Esophagus muscularis mucosa (tissue), 4 donors: Measurements from ENCODE around the gene LBP. TPM values are rescaled to one million over a fixed set of nuclear protein-coding genes. Genes with fewer than 3 reads are reported as not detected.

ENCODE experiments used
- DNase-seq: peaks from one replicate; pipeline ENCODE4 v3.0.0-alpha.2; 2017; ENCODE audit errors: extremely low spot score
- H3K27ac ChIP-seq, 4 donors: fragments of 200-600 bp; sonication (generic); replicated peaks in 1 of 4; 1 replicate in 3 of 4; 2 replicates in 1 of 4; pipeline ENCODE4 v1.5.1; 2016 to 2019; ENCODE audit warnings: mild to moderate bottlenecking in 1 of 4
- H3K27me3 ChIP-seq, 4 donors: fragments of 200-600 bp; sonication (generic); one replicate each; pipeline versions ENCODE4 v1.5.1 to v1.6.0; 2016 to 2019
- H3K36me3 ChIP-seq, 4 donors: fragments of 200-600 bp; sonication (generic); one replicate each; pipeline ENCODE4 v1.5.1; 2016 to 2019
- H3K4me1 ChIP-seq, 4 donors: fragments of 200-600 bp; sonication (generic); one replicate each; pipeline ENCODE4 v1.5.1; 2016 to 2019
- H3K4me3 ChIP-seq, 4 donors: fragments of 200-600 bp; sonication (generic); 1 replicate in 2 of 4; 2 replicates in 2 of 4; pipeline ENCODE4 v1.5.1; 2016 to 2019; ENCODE audit warnings: mild to moderate bottlenecking in 4 of 4, moderate library complexity in 1 of 4
- H3K9me3 ChIP-seq, 4 donors: fragments of 200-600 bp; sonication (generic); 1 replicate in 3 of 4; 2 replicates in 1 of 4; pipeline ENCODE4 v1.5.1; 2016 to 2019
- CTCF ChIP-seq, 3 experiments: fragments of 200-600 bp in 2 of 3; fragments of 450-650 bp in 1 of 3; sonication (generic) in 2 of 3; IDR thresholded peaks; one replicate each; pipeline ENCODE4 v1.5.1; 2017 to 2019; ENCODE audit warnings: antibody characterized with exemption in 3 of 3, mild to moderate bottlenecking in 2 of 3, moderate library complexity in 1 of 3
- EP300 ChIP-seq: sonication (generic); formaldehyde crosslinking; IDR thresholded peaks from one replicate; pipeline ENCODE4 v1.6.1; 2017; ENCODE audit warnings: antibody characterized with exemption
- POLR2A ChIP-seq: fragments of 450-650 bp; IDR thresholded peaks from one replicate; pipeline ENCODE4 v1.6.1; 2017; ENCODE audit warnings: antibody characterized with exemption, moderate library complexity, mild to moderate bottlenecking, low read depth
- POLR2AphosphoS5 ChIP-seq, 2 donors: sonication (generic); formaldehyde crosslinking; IDR thresholded peaks; one replicate each; pipeline ENCODE4 v1.6.1; 2017; ENCODE audit warnings: antibody characterized with exemption in 2 of 2
- WGBS: methylation state at CpG from one replicate; pipeline ENCODE4 v1.1.5; 2018; 5-methylcytosine and 5-hydroxymethylcytosine counted together
- intact Hi-C: fragments of 100-400 bp; cut with DNase I; formaldehyde crosslinking; loops from one replicate; pipeline ENCODE4 v1.15.1; 2023
- total RNA-seq, 4 donors: library from RNA; depleted of rRNA; stranded (reverse); fragments of >200 nt; gene quantifications; one replicate each; pipeline versions ENCODE4 v1.1.0 to v1.2.1, GENCODE V29; 2016

LBP gene
- total RNA-seq, 4 donors from 2014 or later, result 0.13 to 0.33 TPM; not detected in 2

- no peak for DNase-seq
- TF ChIP-seq POLR2AphosphoS5 (IDR thresholded peaks at IDR 0.05) (no peak), EP300 (no peak), POLR2A (no peak), CTCF (IDR thresholded peaks at IDR 0.05) (no peak)
- Histone ChIP-seq H3K4me1 (peaks cover 0 to under 1% (median 0%) of the 10 kb centered on the region in 4 donors), H3K27me3 (no peaks in the 10 kb centered on the region), H3K4me3 (no peak overlapping the region), H3K27ac (no peak overlapping the region), H3K36me3 (peaks cover 0 to 73% (median 15%) of the 10 kb centered on the region in 4 donors), H3K9me3 (no peaks in the 10 kb centered on the region)
- intact Hi-C loops, result no loop called here
- 85% methylated on average over 6 of the region's 9 CpGs for WGBS
These were observed 66.7 kb downstream of the LBP start for GRCh38 chr20:38412877-38413577.

DNA sequence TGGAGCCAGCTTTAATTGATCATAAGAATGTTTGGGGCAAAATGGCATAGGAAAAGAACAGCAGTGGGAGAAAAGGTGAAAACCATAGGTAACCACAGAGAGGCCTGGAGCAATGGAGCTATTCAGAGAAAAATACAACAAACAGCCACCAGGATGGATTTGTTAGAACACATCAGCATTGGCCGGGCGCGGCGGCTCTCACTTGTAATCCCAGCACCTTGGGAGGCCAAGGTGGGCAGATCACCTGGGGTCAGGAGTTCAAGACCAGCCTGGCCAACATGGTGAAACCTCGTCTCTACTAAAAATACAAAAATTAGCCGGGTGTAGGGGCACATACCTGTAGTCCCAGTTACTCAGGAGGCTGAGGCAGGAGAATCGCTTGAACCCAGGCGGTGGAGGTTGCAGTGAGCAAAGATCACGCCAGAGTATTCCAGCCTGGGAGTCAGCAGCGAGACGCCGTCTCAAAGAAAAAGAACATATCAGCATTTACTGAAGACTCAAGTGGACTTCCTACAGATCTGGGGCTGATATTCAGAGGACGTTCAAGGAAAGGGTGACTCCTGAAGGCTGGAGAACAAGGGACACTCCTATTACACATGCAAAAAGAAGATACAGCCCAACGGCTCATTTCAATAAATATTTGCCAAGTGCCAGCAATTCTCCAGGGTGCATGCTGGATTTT lies 68.6 kb downstream of the LBP start:
- WGBS, result 92% methylated on average over 14 of the region's 14 CpGs
- Histone ChIP-seq H3K27ac (no peak overlapping the region), H3K9me3 (no peaks in the 10 kb centered on the region), H3K4me1 (peaks cover 5 to 9% (median 6%) of the 10 kb centered on the region in 4 donors), H3K4me3 (no peak overlapping the region), H3K36me3 (peaks cover 8 to 91% (median 29%) of the 10 kb centered on the region in 4 donors), H3K27me3 (no peaks in the 10 kb centered on the region)
- no peak for DNase-seq
- intact Hi-C loops, result no loop called here
- TF ChIP-seq CTCF (IDR thresholded peaks at IDR 0.05), result no peak
- TF ChIP-seq POLR2AphosphoS5 (IDR thresholded peaks at IDR 0.05), result no peak
- no peak for TF ChIP-seq EP300
- no peak for TF ChIP-seq POLR2A

- DNase-seq, result no peak
- Histone ChIP-seq H3K36me3 (peaks cover 38 to 95% (median 57%) of the 10 kb centered on the region in 4 donors), H3K4me3 (no peak overlapping the region), H3K9me3 (no peaks in the 10 kb centered on the region), H3K27ac (no peak overlapping the region), H3K27me3 (no peaks in the 10 kb centered on the region), H3K4me1 (peaks cover 5 to 9% (median 6%) of the 10 kb centered on the region in 4 donors)
- TF ChIP-seq EP300 (no peak), POLR2A (no peak)
- WGBS, result 64% methylated on average over 3 of the region's 4 CpGs
- intact Hi-C loops, result no loop called here
These were observed 72.4 kb downstream of the LBP start for GRCh38 chr20:38418509-38419204.

DNA sequence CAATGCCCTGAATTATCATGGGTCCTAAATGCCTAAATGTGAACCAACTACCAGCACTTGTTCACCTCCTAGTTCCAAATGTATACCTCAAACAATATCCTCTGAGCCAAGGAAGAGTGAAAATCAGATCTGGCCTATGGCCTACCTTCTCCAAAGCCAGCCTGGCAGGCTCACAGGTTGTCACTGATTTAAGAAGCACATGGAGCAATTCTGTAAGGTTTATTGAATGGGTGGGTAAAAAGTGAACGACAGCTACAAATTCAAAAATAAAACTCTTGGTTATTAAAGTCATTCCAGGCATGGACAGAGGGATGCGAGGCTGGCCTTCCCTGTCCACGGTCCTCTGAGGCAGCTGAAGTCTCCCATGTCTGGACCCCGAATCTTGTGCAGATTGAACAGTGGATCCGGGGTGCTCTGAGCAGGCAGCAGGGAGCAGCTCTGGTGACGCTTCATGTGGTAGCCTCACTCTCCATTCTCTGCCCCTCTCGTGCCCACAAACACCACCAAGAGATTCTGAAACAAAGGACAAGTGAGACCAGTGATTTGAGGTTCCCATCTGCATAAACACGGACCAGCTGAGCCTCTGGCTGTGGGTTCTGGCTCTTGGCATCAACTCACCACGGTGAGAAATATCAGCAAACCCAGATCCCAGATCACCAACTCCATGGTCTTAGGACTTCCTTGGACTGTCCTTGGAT lies 74.3 kb downstream of the LBP start:
- TF ChIP-seq CTCF (IDR thresholded peaks at IDR 0.05) (no peak), POLR2A (no peak), POLR2AphosphoS5 (IDR thresholded peaks at IDR 0.05) (no peak), EP300 (no peak)
- peaks cover 5 to 9% (median 6%) of the 10 kb centered on the region in 4 donors for H3K4me1 ChIP-seq
- no peaks in the 10 kb centered on the region for H3K9me3 ChIP-seq
- intact Hi-C loops, result no loop called here
- H3K27me3 ChIP-seq, result no peaks in the 10 kb centered on the region
- WGBS, result 86% methylated on average over 8 of the region's 9 CpGs
- H3K4me3 ChIP-seq, result no peak overlapping the region
- H3K27ac ChIP-seq, result no peak overlapping the region
- DNase-seq, result no peak
- H3K36me3 ChIP-seq, result peaks cover 57 to 95% (median 75%) of the 10 kb centered on the region in 4 donors
